Mammary epithelial cell (primary cell): Measurements from ENCODE around the gene PAQR5.

Experiments
- EZH2 ChIP-seq: IDR thresholded peaks from 2 replicates; pipeline ENCODE4 v1.6.1; 2012; ENCODE audit warnings: low read length, inconsistent platforms, borderline replicate concordance
- TF ChIP-seq, protein P1 (sequence below), 2 donors: IDR thresholded peaks in 1 of 2; conservative IDR thresholded peaks in 1 of 2; 2 replicates each; pipeline ENCODE4 v1.5.1; 2011 to 2012; ENCODE audit warnings: inconsistent platforms in 2 of 2, low read length in 2 of 2, mild to moderate bottlenecking in 2 of 2, control low read depth in 1 of 2, low read depth in 1 of 2; ENCODE audit not compliant: insufficient read depth in 1 of 2; ENCODE audit errors: extremely low read depth in 1 of 2

DNA sequence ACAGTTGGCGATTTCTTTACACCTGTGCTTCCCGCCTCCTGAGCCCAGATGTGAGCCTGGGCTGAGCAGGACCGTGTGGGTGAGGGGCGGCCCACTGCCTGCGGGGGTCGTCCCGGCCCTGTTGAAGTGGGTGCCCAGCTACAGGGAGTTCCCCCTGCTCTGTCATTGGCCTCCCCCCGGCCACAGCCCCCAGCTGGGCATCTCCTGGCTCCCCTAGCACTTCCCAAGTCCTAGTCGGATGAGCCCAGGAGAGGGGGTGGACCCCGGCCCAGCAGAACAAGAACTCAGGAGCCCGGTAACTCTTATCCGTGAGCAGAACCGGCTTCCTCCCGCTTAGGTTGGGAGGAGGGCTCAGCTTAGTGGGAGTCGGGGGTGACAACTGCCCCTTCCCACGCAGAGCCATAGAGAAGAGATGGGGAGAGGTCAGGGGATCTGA, 757 bp downstream of the PAQR5 start:
- no peak for TF ChIP-seq EZH2
- TF ChIP-seq, protein P1, sequence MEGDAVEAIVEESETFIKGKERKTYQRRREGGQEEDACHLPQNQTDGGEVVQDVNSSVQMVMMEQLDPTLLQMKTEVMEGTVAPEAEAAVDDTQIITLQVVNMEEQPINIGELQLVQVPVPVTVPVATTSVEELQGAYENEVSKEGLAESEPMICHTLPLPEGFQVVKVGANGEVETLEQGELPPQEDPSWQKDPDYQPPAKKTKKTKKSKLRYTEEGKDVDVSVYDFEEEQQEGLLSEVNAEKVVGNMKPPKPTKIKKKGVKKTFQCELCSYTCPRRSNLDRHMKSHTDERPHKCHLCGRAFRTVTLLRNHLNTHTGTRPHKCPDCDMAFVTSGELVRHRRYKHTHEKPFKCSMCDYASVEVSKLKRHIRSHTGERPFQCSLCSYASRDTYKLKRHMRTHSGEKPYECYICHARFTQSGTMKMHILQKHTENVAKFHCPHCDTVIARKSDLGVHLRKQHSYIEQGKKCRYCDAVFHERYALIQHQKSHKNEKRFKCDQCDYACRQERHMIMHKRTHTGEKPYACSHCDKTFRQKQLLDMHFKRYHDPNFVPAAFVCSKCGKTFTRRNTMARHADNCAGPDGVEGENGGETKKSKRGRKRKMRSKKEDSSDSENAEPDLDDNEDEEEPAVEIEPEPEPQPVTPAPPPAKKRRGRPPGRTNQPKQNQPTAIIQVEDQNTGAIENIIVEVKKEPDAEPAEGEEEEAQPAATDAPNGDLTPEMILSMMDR (conservative IDR thresholded peaks at IDR 0.05 in 1 of 2, IDR thresholded peaks at IDR 0.05 in 1 of 2; ENCODE audit: extremely low read depth in 1 of 2, insufficient read depth in 1 of 2, low read depth in 1 of 2, low read length in 2 of 2) = no peak
